ENCODE data around the gene NRDC. TPM values are rescaled to one million over a fixed set of nuclear protein-coding genes. Genes with fewer than 3 reads are reported as not detected.

Gene NRDC
- total RNA-seq, 2 donors from 2014 or later, result 56.8 to 57.7 TPM

DNA sequence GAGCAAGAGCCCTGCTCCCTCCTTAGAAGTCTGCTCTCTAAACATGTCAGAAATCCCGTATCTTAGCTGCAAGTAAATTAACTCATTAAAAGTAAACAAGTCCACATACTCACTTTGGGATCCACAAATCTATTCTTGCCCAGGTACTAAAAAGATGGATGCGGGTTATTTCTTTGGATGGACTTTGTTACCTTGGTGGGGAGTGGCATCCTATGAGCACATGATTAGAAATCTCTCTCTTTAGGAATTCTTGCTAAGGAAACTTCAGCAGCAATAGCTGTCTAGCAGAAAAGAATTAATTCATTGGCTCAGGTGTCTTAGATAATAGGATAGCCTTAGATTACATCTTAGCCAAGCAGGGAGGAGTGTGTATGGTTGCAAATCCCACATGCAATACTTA lies 25.2 kb downstream of the NRDC start:
- H3K27ac ChIP-seq, result no peak overlapping the region
- no peaks in the 10 kb centered on the region for H3K36me3 ChIP-seq (replicated peaks in 1 of 2; ENCODE audit: insufficient read depth in 1 of 2, low read depth in 2 of 2)
- 76 to 94% methylated on average over 2 of the region's 2 CpGs for WGBS, 2 donors
- no peaks in the 10 kb centered on the region for H3K27me3 ChIP-seq
- no peak overlapping the region for H3K4me3 ChIP-seq
- no peak for TF ChIP-seq POLR2A (IDR thresholded peaks at IDR 0.05)
- no peaks in the 10 kb centered on the region for H3K9me3 ChIP-seq
- ATAC-seq (no peak), DNase-seq (no peak)
- peaks cover 12% of the 10 kb centered on the region for H3K4me1 ChIP-seq
- intact Hi-C loops (cut with DNase I), result no loop called here

DNA sequence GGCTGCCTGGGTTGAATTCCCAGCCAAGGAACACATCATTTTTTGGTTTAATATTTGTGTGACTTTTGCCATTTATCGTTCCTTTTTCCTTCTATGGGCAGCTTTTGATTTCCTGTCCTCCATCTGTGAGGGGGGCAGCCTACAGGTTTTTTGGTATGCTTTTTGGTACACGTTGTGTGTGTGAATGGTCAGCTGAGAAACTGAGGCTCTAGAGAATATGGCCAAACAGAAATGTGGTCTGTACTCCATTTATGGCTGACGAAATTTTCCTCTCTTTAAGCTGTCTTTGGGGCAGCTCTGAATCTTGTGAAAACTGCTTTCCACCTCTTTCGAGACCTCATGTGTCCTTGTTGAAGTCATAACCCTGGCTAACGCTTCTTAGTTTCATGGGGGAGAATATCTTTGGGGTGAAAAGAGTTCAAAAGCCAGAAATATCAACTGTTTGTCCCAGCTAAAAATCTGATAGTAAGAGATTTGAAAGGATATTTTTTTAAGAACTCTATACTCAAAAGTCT lies 26.6 kb downstream of the NRDC start:
- DNase-seq (no peak), ATAC-seq (no peak)
- intact Hi-C loops (cut with DNase I), result no loop called here
- H3K27ac ChIP-seq, result no peak overlapping the region
- H3K36me3 ChIP-seq (replicated peaks in 1 of 2; ENCODE audit: insufficient read depth in 1 of 2, low read depth in 2 of 2), result no peaks in the 10 kb centered on the region
- no peaks in the 10 kb centered on the region for H3K27me3 ChIP-seq
- no peaks in the 10 kb centered on the region for H3K9me3 ChIP-seq
- H3K4me1 ChIP-seq, result peaks cover 12% of the 10 kb centered on the region
- TF ChIP-seq, protein P1, sequence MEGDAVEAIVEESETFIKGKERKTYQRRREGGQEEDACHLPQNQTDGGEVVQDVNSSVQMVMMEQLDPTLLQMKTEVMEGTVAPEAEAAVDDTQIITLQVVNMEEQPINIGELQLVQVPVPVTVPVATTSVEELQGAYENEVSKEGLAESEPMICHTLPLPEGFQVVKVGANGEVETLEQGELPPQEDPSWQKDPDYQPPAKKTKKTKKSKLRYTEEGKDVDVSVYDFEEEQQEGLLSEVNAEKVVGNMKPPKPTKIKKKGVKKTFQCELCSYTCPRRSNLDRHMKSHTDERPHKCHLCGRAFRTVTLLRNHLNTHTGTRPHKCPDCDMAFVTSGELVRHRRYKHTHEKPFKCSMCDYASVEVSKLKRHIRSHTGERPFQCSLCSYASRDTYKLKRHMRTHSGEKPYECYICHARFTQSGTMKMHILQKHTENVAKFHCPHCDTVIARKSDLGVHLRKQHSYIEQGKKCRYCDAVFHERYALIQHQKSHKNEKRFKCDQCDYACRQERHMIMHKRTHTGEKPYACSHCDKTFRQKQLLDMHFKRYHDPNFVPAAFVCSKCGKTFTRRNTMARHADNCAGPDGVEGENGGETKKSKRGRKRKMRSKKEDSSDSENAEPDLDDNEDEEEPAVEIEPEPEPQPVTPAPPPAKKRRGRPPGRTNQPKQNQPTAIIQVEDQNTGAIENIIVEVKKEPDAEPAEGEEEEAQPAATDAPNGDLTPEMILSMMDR (IDR thresholded peaks at IDR 0.05), result no peak
- TF ChIP-seq POLR2A (IDR thresholded peaks at IDR 0.05), result no peak
- 81 to 82% methylated on average over 5 of the region's 5 CpGs for WGBS, 2 donors
- no peak overlapping the region for H3K4me3 ChIP-seq

DNA sequence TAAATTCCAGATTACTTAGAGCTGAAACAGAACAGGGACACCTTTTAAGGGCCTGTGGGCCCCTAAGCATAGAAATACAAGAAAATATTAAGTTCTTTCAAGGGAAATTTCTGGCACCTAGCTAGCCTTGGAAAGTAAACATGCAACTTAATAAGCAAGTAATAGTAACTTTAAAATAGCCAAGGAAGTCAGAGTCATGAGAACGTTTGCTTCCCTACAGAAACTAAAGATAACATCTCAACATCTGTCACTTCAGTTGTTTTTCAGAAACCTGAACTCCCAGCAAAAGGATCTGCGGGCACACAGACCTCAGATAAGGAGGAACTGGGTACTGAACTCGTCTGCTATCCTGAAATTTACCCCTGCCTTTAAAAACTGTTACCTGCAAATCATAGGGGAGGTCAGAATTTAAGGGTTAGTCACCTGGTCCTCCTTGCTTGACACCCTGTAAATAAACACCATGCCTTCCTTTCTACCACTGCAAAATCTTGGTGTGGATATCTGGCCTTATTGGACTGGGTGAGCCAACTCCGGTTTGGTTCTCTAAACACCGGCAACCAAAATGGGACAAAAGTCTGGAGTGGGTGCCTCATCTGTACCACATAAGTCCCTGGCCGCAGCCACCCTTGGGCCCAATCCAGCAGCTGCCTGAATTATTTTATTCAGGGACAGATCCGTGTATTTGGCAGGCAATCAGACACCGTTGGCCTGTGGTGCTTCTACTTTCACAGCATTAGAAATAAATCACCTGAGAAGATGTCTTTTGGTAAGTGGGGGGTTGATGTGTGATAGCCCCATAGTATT lies 27.9 kb downstream of the NRDC start:
- Histone ChIP-seq H3K36me3 (replicated peaks in 1 of 2; ENCODE audit: insufficient read depth in 1 of 2, low read depth in 2 of 2) (no peaks in the 10 kb centered on the region), H3K4me1 (peaks cover 12% of the 10 kb centered on the region), H3K9me3 (no peaks in the 10 kb centered on the region), H3K27me3 (no peaks in the 10 kb centered on the region), H3K27ac (peak overlapping the region in 2 of 4 donors; percentile 24 to 39), H3K4me3 (no peak overlapping the region)
- intact Hi-C loops (cut with DNase I), result no loop called here
- ATAC-seq, result peak; percentile 30
- peak; percentile 18 to 70 (median 41) for DNase-seq
- 15 to 35% methylated on average over 8 of the region's 8 CpGs for WGBS, 2 donors
- TF ChIP-seq POLR2A (IDR thresholded peaks at IDR 0.05), result no peak
- TF ChIP-seq, protein P1 (IDR thresholded peaks at IDR 0.05), result no peak

DNA sequence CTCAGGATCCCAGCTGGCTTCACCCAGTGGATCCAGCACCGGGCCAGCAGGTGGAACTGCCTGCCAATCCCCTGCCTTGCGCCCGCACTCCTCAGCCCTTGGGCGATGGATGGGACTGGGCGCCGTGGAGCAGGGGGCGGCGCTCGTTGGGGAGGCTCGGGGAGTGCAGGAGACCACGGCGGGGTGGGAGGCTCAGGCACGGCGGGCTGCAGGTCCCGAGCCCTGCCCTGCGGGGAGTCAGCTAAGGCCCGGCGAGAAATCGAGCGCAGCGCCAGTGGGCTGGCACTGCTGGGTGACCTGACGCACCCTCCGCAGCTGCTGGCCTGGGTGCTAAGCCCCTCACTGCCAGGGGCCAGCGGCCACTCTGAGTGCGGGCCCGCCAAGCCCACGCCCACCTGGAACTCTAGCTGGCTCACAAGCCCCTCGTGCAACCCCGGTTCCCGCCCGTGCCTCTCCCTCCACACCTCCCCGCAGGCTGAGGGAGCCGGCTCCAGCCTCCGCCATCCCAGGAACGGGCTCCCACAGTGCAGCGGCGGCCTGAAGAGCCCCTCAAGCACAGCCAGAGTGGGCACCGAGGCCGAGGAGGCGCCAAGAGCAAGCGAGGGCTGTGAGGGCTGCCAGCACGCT lies 31.1 kb downstream of the NRDC start:
- Histone ChIP-seq H3K27me3 (no peaks in the 10 kb centered on the region), H3K4me1 (peaks cover 12% of the 10 kb centered on the region), H3K36me3 (replicated peaks in 1 of 2; ENCODE audit: insufficient read depth in 1 of 2, low read depth in 2 of 2) (no peaks in the 10 kb centered on the region), H3K27ac (no peak overlapping the region), H3K4me3 (no peak overlapping the region), H3K9me3 (no peaks in the 10 kb centered on the region)
- ATAC-seq (no peak), DNase-seq (no peak)
- 90 to 97% methylated on average over 12 to 35 of the region's 42 CpGs for WGBS, 2 donors
- TF ChIP-seq, protein P1 (IDR thresholded peaks at IDR 0.05), result no peak
- no peak for TF ChIP-seq POLR2A (IDR thresholded peaks at IDR 0.05)
- intact Hi-C loops (cut with DNase I), result no loop called here

DNA sequence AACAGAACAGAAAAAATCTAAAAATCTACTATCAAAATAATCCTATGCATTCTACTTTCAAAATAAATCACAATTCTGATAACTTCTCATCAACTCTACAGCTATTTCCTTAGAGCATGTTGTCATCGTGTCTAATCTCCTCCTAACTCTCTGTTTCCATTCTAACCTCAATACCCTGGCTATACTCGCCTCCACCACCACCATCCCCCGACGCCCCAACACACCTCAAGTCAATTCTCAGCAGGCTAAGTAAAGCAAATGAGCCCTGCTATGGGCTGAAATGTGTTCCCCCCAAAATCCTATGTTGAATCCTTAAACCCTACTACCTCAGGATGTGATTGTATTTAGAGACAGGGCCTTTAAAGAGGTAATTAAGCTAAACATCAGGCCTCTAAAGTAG lies 34.6 kb downstream of the NRDC start:
- Histone ChIP-seq H3K4me3 (no peak overlapping the region), H3K27me3 (no peaks in the 10 kb centered on the region), H3K4me1 (no peaks in the 10 kb centered on the region), H3K36me3 (replicated peaks in 1 of 2; ENCODE audit: insufficient read depth in 1 of 2, low read depth in 2 of 2) (no peaks in the 10 kb centered on the region), H3K9me3 (no peaks in the 10 kb centered on the region), H3K27ac (no peak overlapping the region)
- ATAC-seq, result no peak
- WGBS, 2 donors, result 78 to 90% methylated on average over 4 of the region's 4 CpGs
- intact Hi-C loops (cut with DNase I), result no loop called here
- DNase-seq, result no peak
- TF ChIP-seq, protein P1 (IDR thresholded peaks at IDR 0.05), result no peak
- TF ChIP-seq POLR2A (IDR thresholded peaks at IDR 0.05), result no peak
